A673 (cell line): ENCODE measurements around the gene ASIC2. TPM values are rescaled to one million over a fixed set of nuclear protein-coding genes. Genes with fewer than 3 reads are reported as not detected.

Experiments
- BruUV-seq: library from RNA; stranded (reverse); fragments of 400-500 nt; replicated peaks from 2 replicates; lab custom pipeline; 2021; lab: Mats Ljungman, UMichigan
- CTCF ChIA-PET: fragments of 300-600 bp; sonication (Branson Sonifier 250); formaldehyde crosslinking; loops from one replicate; lab custom pipeline; 2022; ENCODE audit warnings: antibody characterized with exemption; lab: Charles Lee
- POLR2A ChIA-PET: fragments of 300-600 bp; sonication (Branson Sonifier 250); formaldehyde crosslinking; loops from one replicate; lab custom pipeline; 2022; ENCODE audit warnings: antibody characterized with exemption; ENCODE audit not compliant: low non-redundant PET; lab: Charles Lee
- DNase-seq: peaks from one replicate; pipeline ENCODE4 v3.0.0-alpha.2; 2015; ENCODE audit warnings: low spot score
- H3K27ac ChIP-seq: fragments of 200-600 bp; sonication (generic); 2 replicates; pipeline ENCODE4 v1.5.1; 2016; ENCODE audit warnings: mixed run types, low read depth, mild to moderate bottlenecking, mixed read lengths, antibody characterized with exemption, low read length; ENCODE audit not compliant: poor library complexity, severe bottlenecking
- H3K27me3 ChIP-seq: fragments of 200-600 bp; sonication (generic); replicated peaks from 2 replicates; pipeline ENCODE4 v1.6.1; 2017; ENCODE audit warnings: mixed run types, low read depth, mild to moderate bottlenecking, mixed read lengths, antibody characterized with exemption, low read length; ENCODE audit not compliant: insufficient read depth, poor library complexity
- H3K36me3 ChIP-seq: fragments of 200-600 bp; sonication (generic); 2 replicates; pipeline ENCODE4 v1.6.1; 2016; ENCODE audit warnings: mixed run types, mild to moderate bottlenecking, mixed read lengths, antibody characterized with exemption, low read length; ENCODE audit not compliant: insufficient read depth, poor library complexity, severe bottlenecking
- H3K4me1 ChIP-seq: fragments of 200-600 bp; sonication (generic); 2 replicates; pipeline ENCODE4 v1.6.1; 2017; ENCODE audit warnings: mixed run types, mild to moderate bottlenecking, mixed read lengths, antibody characterized with exemption, low read length; ENCODE audit not compliant: insufficient read depth, poor library complexity, severe bottlenecking
- H3K4me3 ChIP-seq: fragments of 200-600 bp; sonication (generic); 2 replicates; pipeline ENCODE4 v1.5.1; 2016; ENCODE audit warnings: low read depth, mixed run types, mild to moderate bottlenecking, mixed read lengths, low read length; ENCODE audit not compliant: poor library complexity, severe bottlenecking
- H3K9me3 ChIP-seq: fragments of 200-600 bp; sonication (generic); 2 replicates; pipeline ENCODE4 v1.6.1; 2016; ENCODE audit warnings: mixed run types, low read depth, mild to moderate bottlenecking, mixed read lengths, antibody characterized with exemption, low read length; ENCODE audit not compliant: poor library complexity, severe bottlenecking
- CTCF ChIP-seq: fragments of 300-800, 200-600 bp; sonication (generic); conservative IDR thresholded peaks from 2 replicates; pipeline ENCODE4 v1.5.1; 2017; ENCODE audit warnings: low read depth, mild to moderate bottlenecking, antibody characterized with exemption, low read length, moderate library complexity, mixed read lengths
- EZH2 ChIP-seq: fragments of 200-600 bp; sonication (generic); IDR thresholded peaks from 2 replicates; pipeline ENCODE4 v1.6.1; 2017; ENCODE audit warnings: borderline replicate concordance, low read depth, mild to moderate bottlenecking, mixed read lengths, antibody characterized with exemption, low read length; ENCODE audit not compliant: poor library complexity, severe bottlenecking
- intact Hi-C: fragments of 100-400 bp; cut with micrococcal nuclease; formaldehyde crosslinking; loops from one replicate; pipeline ENCODE4 v1.10.0; 2022; ENCODE audit not compliant: unreplicated experiment
- total RNA-seq: library from RNA; stranded (reverse); gene quantifications from 2 replicates; pipeline ENCODE4 v1.2.3, GENCODE V29; 2021

ASIC2 gene
- total RNA-seq, 1 experiment from 2014 or later, result 8.6 TPM

DNA sequence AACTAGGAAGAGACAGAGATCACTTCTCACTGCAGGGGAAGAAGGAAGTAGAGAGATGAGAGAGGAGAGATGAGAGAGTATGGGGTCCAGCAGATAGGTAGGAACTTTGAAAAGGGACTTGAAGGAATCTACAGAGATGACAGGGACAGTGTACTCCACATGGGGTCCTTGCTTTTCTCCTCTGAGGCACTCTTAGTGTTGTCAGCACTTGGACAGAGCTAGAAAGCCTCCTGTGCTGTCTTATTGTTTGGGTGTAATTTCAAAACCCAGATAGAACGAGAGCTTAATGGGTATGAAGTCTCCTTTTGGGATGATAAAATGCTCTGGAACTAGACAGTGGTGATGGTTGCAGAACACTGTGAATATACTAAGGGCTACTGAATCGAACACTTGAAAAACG is 65.2 kb downstream of the ASIC2 start:
- Histone ChIP-seq H3K27ac (no peak overlapping the region), H3K4me3 (no peak overlapping the region), H3K27me3 (no peaks in the 10 kb centered on the region), H3K4me1 (peaks cover 5% of the 10 kb centered on the region), H3K9me3 (no peaks in the 10 kb centered on the region), H3K36me3 (no peaks in the 10 kb centered on the region)
- DNase-seq, result no peak
- BruUV-seq, result no TSS peak
- POLR2A ChIA-PET, result no interaction called here
- intact Hi-C loops, result no loop called here
- TF ChIP-seq EZH2, result no peak
- TF ChIP-seq CTCF, result no peak
- CTCF ChIA-PET, result no interaction called here

- H3K27me3 ChIP-seq, result no peaks in the 10 kb centered on the region
- TF ChIP-seq EZH2 (no peak), CTCF (no peak)
- ChIA-PET POLR2A (no interaction called here), CTCF (no interaction called here)
- no peak for DNase-seq
- H3K36me3 ChIP-seq, result no peaks in the 10 kb centered on the region
- peaks cover 5% of the 10 kb centered on the region for H3K4me1 ChIP-seq
- H3K27ac ChIP-seq, result no peak overlapping the region
- no TSS peak for BruUV-seq
- intact Hi-C loops, result no loop called here
- no peaks in the 10 kb centered on the region for H3K9me3 ChIP-seq
- no peak overlapping the region for H3K4me3 ChIP-seq
Observed at GRCh38 chr17:33225994-33226393, 67.1 kb downstream of the ASIC2 start.

GRCh38 chr17:33225509-33225908 is 67.6 kb downstream of the ASIC2 start:
- Histone ChIP-seq H3K27me3 (no peaks in the 10 kb centered on the region), H3K9me3 (no peaks in the 10 kb centered on the region), H3K4me1 (peaks cover 5% of the 10 kb centered on the region), H3K36me3 (no peaks in the 10 kb centered on the region), H3K27ac (no peak overlapping the region), H3K4me3 (no peak overlapping the region)
- DNase-seq, result no peak
- ChIA-PET POLR2A (no interaction called here), CTCF (no interaction called here)
- TF ChIP-seq EZH2, result no peak
- TF ChIP-seq CTCF, result no peak
- BruUV-seq, result no TSS peak
- intact Hi-C loops, result no loop called here
